ENCODE data around the gene GPATCH2L. TPM values are rescaled to one million over a fixed set of nuclear protein-coding genes. Genes with fewer than 3 reads are reported as not detected.

GPATCH2L gene
- total RNA-seq, 4 donors from 2014 or later, result 47.6 to 230 (median 85.0) TPM

DNA sequence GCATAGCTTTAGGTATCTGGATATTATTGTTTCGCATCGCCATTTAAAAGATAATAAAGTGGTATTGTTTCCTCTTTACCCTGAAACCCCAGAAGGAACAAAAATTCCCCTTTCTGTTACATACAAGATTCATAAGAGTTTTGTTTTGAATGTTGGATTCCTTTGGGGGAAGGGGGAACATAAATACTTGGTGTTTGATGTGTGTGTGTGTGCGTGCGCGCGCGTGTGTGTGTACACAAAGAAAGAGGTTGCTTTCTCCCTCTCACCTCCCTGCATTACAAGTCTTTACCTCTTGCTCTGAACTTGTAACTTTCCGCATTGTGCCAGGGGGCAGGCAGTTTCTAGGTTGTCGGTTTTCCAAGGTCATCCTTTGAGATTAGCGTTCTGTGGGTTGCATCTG, 76.4 kb downstream of the GPATCH2L start:
- no peaks in the 10 kb centered on the region for H3K4me1 ChIP-seq
- no peak overlapping the region for H3K4me3 ChIP-seq
- intact Hi-C loops (cut with DNase I; ENCODE audit: low total_unique reads), result no loop called here
- no peaks in the 10 kb centered on the region for H3K9me3 ChIP-seq
- no peaks in the 10 kb centered on the region for H3K36me3 ChIP-seq
- H3K27me3 ChIP-seq, result no peaks in the 10 kb centered on the region
- no peak overlapping the region for H3K27ac ChIP-seq
- TF ChIP-seq, protein P1, sequence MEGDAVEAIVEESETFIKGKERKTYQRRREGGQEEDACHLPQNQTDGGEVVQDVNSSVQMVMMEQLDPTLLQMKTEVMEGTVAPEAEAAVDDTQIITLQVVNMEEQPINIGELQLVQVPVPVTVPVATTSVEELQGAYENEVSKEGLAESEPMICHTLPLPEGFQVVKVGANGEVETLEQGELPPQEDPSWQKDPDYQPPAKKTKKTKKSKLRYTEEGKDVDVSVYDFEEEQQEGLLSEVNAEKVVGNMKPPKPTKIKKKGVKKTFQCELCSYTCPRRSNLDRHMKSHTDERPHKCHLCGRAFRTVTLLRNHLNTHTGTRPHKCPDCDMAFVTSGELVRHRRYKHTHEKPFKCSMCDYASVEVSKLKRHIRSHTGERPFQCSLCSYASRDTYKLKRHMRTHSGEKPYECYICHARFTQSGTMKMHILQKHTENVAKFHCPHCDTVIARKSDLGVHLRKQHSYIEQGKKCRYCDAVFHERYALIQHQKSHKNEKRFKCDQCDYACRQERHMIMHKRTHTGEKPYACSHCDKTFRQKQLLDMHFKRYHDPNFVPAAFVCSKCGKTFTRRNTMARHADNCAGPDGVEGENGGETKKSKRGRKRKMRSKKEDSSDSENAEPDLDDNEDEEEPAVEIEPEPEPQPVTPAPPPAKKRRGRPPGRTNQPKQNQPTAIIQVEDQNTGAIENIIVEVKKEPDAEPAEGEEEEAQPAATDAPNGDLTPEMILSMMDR (IDR thresholded peaks at IDR 0.05), result no peak
- no peak for TF ChIP-seq POLR2A (IDR thresholded peaks at IDR 0.05)
- DNase-seq, result no peak

DNA sequence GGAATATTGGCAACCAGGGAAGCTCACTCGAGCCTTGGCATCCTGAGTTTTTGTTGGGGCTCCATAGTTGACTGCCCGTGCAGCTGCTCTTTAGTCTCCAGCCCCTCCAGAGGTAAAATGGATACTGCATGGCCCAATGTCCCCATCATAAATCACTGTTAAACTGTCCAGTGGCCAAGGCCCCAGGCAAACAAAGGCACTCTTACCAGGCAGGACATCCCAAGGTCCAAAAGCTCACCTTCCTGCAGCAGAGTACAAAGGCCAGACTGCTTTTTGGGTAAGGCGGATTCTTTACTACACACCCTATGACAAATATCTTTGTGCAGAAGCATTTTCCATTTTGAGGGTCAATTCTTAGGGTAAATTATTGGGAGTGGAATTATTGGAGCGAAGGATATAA, 81.1 kb downstream of the GPATCH2L start:
- no peak overlapping the region for H3K27ac ChIP-seq
- no peaks in the 10 kb centered on the region for H3K9me3 ChIP-seq
- TF ChIP-seq POLR2A (IDR thresholded peaks at IDR 0.05), result no peak
- TF ChIP-seq, protein P1 (IDR thresholded peaks at IDR 0.05), result no peak
- intact Hi-C loops (cut with DNase I; ENCODE audit: low total_unique reads), result no loop called here
- no peaks in the 10 kb centered on the region for H3K36me3 ChIP-seq
- no peak for DNase-seq
- H3K4me1 ChIP-seq, result no peaks in the 10 kb centered on the region
- no peak overlapping the region for H3K4me3 ChIP-seq
- H3K27me3 ChIP-seq, result no peaks in the 10 kb centered on the region

DNA sequence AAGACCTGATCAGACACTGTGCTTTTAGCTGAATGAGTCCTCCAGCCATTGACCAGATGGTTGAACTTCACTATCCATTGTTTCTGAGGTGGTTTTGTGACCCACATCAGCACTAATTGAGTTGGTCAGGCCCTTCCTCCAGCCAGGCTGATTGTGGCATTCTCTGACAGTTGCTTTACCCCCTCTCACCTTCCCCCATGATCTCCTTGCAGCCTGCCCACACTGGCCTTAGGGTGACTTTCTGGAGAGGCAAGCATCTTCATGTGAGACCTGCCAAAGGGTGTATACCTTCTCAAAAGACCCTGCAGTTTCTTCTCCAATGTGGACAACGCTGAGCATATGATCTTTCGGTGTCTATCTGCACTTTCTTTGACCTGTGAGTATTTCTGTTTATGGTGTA, 83.9 kb downstream of the GPATCH2L start:
- no peaks in the 10 kb centered on the region for H3K4me1 ChIP-seq
- H3K27ac ChIP-seq, result no peak overlapping the region
- no peaks in the 10 kb centered on the region for H3K27me3 ChIP-seq
- H3K4me3 ChIP-seq, result no peak overlapping the region
- DNase-seq, result no peak
- H3K9me3 ChIP-seq, result no peaks in the 10 kb centered on the region
- no peak for TF ChIP-seq POLR2A (IDR thresholded peaks at IDR 0.05)
- TF ChIP-seq, protein P1 (IDR thresholded peaks at IDR 0.05), result no peak
- intact Hi-C loops (cut with DNase I; ENCODE audit: low total_unique reads), result no loop called here
- no peaks in the 10 kb centered on the region for H3K36me3 ChIP-seq

DNA sequence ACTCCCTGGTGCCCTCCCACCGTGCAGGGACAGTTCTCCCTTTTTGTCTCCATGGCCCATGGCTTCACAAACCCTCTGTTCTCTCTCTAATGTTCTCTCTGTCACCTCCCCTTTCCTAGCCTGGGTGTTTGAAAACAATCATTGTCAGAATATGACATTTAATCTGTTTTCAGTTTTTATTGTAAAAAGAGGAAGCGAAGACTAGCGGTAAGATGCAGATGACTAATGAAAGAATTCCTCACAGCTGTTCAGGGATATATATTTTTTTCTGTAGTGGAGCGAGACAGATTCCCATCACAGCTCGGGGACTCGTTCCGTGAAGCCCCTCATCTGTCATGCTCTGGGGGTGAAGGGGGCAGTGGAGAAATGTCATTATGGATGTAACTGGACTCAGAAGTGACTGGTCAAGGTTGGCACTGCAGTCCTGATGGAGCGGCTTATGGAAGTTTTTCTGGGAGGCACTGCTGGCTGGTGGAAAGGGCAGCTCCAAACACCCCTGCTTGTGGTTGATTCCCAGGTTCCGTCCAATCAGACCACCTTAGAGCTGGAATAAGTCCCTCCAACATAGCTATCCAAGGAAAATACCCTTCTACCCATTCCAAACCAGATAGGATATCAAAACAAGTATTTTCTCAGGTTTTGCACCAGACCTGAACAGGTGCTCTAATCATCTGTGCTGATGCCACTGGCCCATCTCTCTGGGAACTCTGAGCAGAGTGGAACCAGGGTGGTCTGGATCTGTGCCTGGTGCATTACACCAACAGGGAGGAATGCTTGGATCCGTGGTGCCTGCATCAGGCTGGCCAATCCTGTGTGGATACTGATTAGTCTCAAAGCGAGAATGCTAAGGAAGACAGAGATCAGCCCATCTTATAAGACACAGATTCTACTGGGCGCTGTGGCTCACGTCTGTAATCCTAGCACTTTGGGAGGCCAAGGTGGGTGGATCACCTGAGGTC, 84.7 kb downstream of the GPATCH2L start:
- Histone ChIP-seq H3K36me3 (no peaks in the 10 kb centered on the region), H3K27me3 (no peaks in the 10 kb centered on the region), H3K4me1 (no peaks in the 10 kb centered on the region), H3K4me3 (no peak overlapping the region), H3K27ac (no peak overlapping the region), H3K9me3 (no peaks in the 10 kb centered on the region)
- TF ChIP-seq POLR2A (IDR thresholded peaks at IDR 0.05), result no peak
- TF ChIP-seq, protein P1 (IDR thresholded peaks at IDR 0.05), result no peak
- DNase-seq, result no peak
- intact Hi-C loops (cut with DNase I; ENCODE audit: low total_unique reads), result no loop called here

DNA sequence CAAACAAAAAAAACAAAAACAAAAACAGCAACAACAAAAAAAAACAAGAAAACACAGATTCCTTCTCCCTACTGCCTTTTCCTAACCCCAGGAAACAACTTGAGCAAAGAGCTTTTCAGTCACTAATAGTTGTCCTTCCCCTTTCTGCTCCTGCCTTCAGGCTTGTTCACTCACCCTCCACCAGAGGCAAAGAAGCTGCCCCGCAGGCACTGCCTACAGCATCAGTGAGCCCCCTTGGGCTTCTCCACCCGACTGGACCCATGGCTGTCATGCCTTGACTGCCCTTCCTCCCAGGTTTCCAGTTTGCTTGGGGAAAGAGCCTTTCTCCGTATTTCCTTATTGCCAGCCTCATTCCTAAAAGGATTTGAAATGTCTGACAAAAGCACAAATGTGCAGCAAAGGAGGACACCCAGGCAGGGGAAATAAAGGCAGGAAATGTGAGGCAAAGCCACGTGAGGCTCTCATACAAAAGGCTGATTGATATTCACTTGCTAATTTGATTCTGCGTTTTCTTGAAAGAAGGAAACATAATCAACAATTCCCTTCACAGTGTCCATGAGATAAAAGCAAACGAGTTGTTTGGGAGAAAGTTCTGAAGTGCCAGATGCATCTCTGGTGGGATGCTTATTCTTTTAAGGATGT, 85.7 kb downstream of the GPATCH2L start:
- Histone ChIP-seq H3K27me3 (no peaks in the 10 kb centered on the region), H3K36me3 (no peaks in the 10 kb centered on the region), H3K27ac (no peak overlapping the region), H3K9me3 (no peaks in the 10 kb centered on the region), H3K4me3 (no peak overlapping the region), H3K4me1 (no peaks in the 10 kb centered on the region)
- intact Hi-C loops (cut with DNase I; ENCODE audit: low total_unique reads), result no loop called here
- no peak for TF ChIP-seq POLR2A (IDR thresholded peaks at IDR 0.05)
- TF ChIP-seq, protein P1 (IDR thresholded peaks at IDR 0.05), result no peak
- no peak for DNase-seq

Measured in uterus (tissue), 4 donors.